Activated CD8-positive, alpha-beta T cell treated with anti-CD3 and anti-CD28 coated beads for 36 hours (primary cell): ENCODE data around the gene SMAP1. TPM values are rescaled to one million over a fixed set of nuclear protein-coding genes. Genes with fewer than 3 reads are reported as not detected.

Experiments
- ATAC-seq: fragments of 200-7000 bp; cut with Tn5 transposase; one replicate; pipeline ENCODE4 v1.10.0; 2021; ENCODE audit warnings: mild to moderate bottlenecking, moderate library complexity
- CTCF ChIA-PET: fragments of 350-600 bp; sonication (Branson Sonifier 250); formaldehyde crosslinking; loops from one replicate; lab custom pipeline; 2021; ENCODE audit warnings: antibody characterized with exemption; lab: Charles Lee
- POLR2A ChIA-PET: fragments of 350-600 bp; sonication (Branson Sonifier 250); formaldehyde crosslinking; loops from one replicate; lab custom pipeline; 2021; ENCODE audit warnings: antibody characterized with exemption; lab: Charles Lee
- DNase-seq: peaks from one replicate; pipeline ENCODE4 v3.0.0-alpha.2; 2020
- H3K27ac Mint-ChIP-seq: one replicate; pipeline ENCODE4 v1.8.0; 2021; ENCODE audit warnings: mild to moderate bottlenecking, mixed read lengths
- H3K27me3 Mint-ChIP-seq: one replicate; pipeline ENCODE4 v1.8.0; 2021; ENCODE audit warnings: mixed read lengths
- H3K36me3 Mint-ChIP-seq: one replicate; pipeline ENCODE4 v1.8.0; 2021; ENCODE audit warnings: low read depth, mixed read lengths
- H3K4me1 Mint-ChIP-seq: one replicate; pipeline ENCODE4 v1.8.0; 2021; ENCODE audit warnings: low read depth, mixed read lengths
- H3K4me3 Mint-ChIP-seq: one replicate; pipeline ENCODE4 v1.8.0; 2021; ENCODE audit warnings: mild to moderate bottlenecking, moderate library complexity, mixed read lengths
- H3K9me3 Mint-ChIP-seq: one replicate; pipeline ENCODE4 v1.8.0; 2021; ENCODE audit warnings: mixed read lengths
- intact Hi-C: fragments of 100-400 bp; cut with micrococcal nuclease; formaldehyde crosslinking; loops from one replicate; pipeline ENCODE4 v1.10.0; 2022
- total RNA-seq, 2 experiments: library from RNA; stranded (reverse); gene quantifications; one replicate each; pipeline ENCODE4 v1.2.3, GENCODE V29; 2021
- TF ChIP-seq, protein P1 (sequence below): fragments of 200-600 bp; IDR thresholded peaks from one replicate; pipeline ENCODE4 v1.8.0; 2022; ENCODE audit warnings: antibody characterized with exemption, mild to moderate bottlenecking

The SMAP1 gene
- total RNA-seq, 2 experiments from 2014 or later = 24.1 to 26.3 TPM

GRCh38 chr6:70834520-70834919 lies 166.8 kb downstream of the SMAP1 start:
- no peak for ATAC-seq
- peaks cover 6% of the 10 kb centered on the region for H3K4me1 Mint-ChIP-seq
- peaks cover 12% of the 10 kb centered on the region for H3K36me3 Mint-ChIP-seq
- POLR2A ChIA-PET = no interaction called here
- TF ChIP-seq, protein P1, sequence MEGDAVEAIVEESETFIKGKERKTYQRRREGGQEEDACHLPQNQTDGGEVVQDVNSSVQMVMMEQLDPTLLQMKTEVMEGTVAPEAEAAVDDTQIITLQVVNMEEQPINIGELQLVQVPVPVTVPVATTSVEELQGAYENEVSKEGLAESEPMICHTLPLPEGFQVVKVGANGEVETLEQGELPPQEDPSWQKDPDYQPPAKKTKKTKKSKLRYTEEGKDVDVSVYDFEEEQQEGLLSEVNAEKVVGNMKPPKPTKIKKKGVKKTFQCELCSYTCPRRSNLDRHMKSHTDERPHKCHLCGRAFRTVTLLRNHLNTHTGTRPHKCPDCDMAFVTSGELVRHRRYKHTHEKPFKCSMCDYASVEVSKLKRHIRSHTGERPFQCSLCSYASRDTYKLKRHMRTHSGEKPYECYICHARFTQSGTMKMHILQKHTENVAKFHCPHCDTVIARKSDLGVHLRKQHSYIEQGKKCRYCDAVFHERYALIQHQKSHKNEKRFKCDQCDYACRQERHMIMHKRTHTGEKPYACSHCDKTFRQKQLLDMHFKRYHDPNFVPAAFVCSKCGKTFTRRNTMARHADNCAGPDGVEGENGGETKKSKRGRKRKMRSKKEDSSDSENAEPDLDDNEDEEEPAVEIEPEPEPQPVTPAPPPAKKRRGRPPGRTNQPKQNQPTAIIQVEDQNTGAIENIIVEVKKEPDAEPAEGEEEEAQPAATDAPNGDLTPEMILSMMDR = no peak
- H3K27ac Mint-ChIP-seq = no peak overlapping the region
- H3K9me3 Mint-ChIP-seq = peaks cover 5% of the 10 kb centered on the region
- H3K27me3 Mint-ChIP-seq = no peaks in the 10 kb centered on the region
- CTCF ChIA-PET = interaction anchor here (0.6 kb wide), 1 partner anchor 26 kb away, joined by 5 read pairs; no protein-coding TSS in a partner anchor
- H3K4me3 Mint-ChIP-seq = no peak overlapping the region
- intact Hi-C loops = no loop called here
- DNase-seq = no peak

- H3K36me3 Mint-ChIP-seq = peaks cover 4% of the 10 kb centered on the region
- H3K4me3 Mint-ChIP-seq = no peak overlapping the region
- TF ChIP-seq, protein P1 = no peak
- no peaks in the 10 kb centered on the region for H3K9me3 Mint-ChIP-seq
- intact Hi-C loops = no loop called here
- no peaks in the 10 kb centered on the region for H3K27me3 Mint-ChIP-seq
- ATAC-seq (no peak), DNase-seq (no peak)
- no peak overlapping the region for H3K27ac Mint-ChIP-seq
- ChIA-PET POLR2A (no interaction called here), CTCF (interaction anchor here (1.2 to 1.6 kb wide), 2 partner anchors 9 to 132 kb away, joined by 3 to 4 read pairs; no protein-coding TSS in a partner anchor)
- H3K4me1 Mint-ChIP-seq = peaks cover 6% of the 10 kb centered on the region
These were observed 171.2 kb downstream of the SMAP1 start for GRCh38 chr6:70838907-70839285.

- Mint-ChIP-seq H3K27me3 (no peaks in the 10 kb centered on the region), H3K4me3 (no peak overlapping the region), H3K36me3 (peaks cover 4% of the 10 kb centered on the region), H3K4me1 (peaks cover 6% of the 10 kb centered on the region), H3K27ac (no peak overlapping the region), H3K9me3 (no peaks in the 10 kb centered on the region)
- no peak for ATAC-seq
- ChIA-PET POLR2A (no interaction called here), CTCF (interaction anchor here (1.1 to 1.6 kb wide), 3 partner anchors 8 to 133 kb away, joined by 3 to 4 read pairs (median 3); no protein-coding TSS in a partner anchor)
- intact Hi-C loops = no loop called here
- DNase-seq = no peak
- TF ChIP-seq, protein P1 = no peak
These were observed 171.9 kb downstream of the SMAP1 start for GRCh38 chr6:70839286-70840266.

- ATAC-seq = no peak
- peaks cover 4% of the 10 kb centered on the region for H3K36me3 Mint-ChIP-seq
- intact Hi-C loops = no loop called here
- no peak overlapping the region for H3K27ac Mint-ChIP-seq
- H3K4me1 Mint-ChIP-seq = peaks cover 6% of the 10 kb centered on the region
- TF ChIP-seq, protein P1 = no peak
- ChIA-PET POLR2A (no interaction called here), CTCF (no interaction called here)
- no peak overlapping the region for H3K4me3 Mint-ChIP-seq
- H3K27me3 Mint-ChIP-seq = no peaks in the 10 kb centered on the region
- DNase-seq = no peak
- no peaks in the 10 kb centered on the region for H3K9me3 Mint-ChIP-seq
These were observed 173.4 kb downstream of the SMAP1 start for GRCh38 chr6:70841112-70841511.

- POLR2A ChIA-PET = no interaction called here
- H3K36me3 Mint-ChIP-seq = peaks cover 6% of the 10 kb centered on the region
- intact Hi-C loops = no loop called here
- CTCF ChIA-PET = interaction anchor here (1.2 to 1.6 kb wide), 2 partner anchors 20 to 42 kb away, joined by 3 to 9 read pairs; no protein-coding TSS in a partner anchor
- H3K9me3 Mint-ChIP-seq = no peaks in the 10 kb centered on the region
- no peak overlapping the region for H3K4me3 Mint-ChIP-seq
- no peaks in the 10 kb centered on the region for H3K27me3 Mint-ChIP-seq
- ATAC-seq (no peak), DNase-seq (no peak)
- TF ChIP-seq, protein P1 = no peak
- peaks cover 6% of the 10 kb centered on the region for H3K4me1 Mint-ChIP-seq
- no peak overlapping the region for H3K27ac Mint-ChIP-seq
These were observed 174.9 kb downstream of the SMAP1 start for GRCh38 chr6:70842541-70842940.
